Fibroblast of the aortic adventitia (primary cell): ENCODE data around the gene GPC6. TPM values are rescaled to one million over a fixed set of nuclear protein-coding genes. Genes with fewer than 3 reads are reported as not detected.

Experiments used
- DNase-seq: peaks from one replicate; pipeline ENCODE4 v3.0.0-alpha.2; 2010; ENCODE audit warnings: low read depth
- H3K4me3 ChIP-seq: 2 replicates; pipeline ENCODE4 v1.5.1; 2011; ENCODE audit warnings: low read depth, mild to moderate bottlenecking, control low read depth, low read length, moderate library complexity
- total RNA-seq: library from RNA; depleted of rRNA; stranded (reverse); fragments of >200 nt; gene quantifications from 2 replicates; pipeline ENCODE4 v1.2.3, GENCODE V29; 2012; ENCODE audit warnings: low replicate concordance
- TF ChIP-seq, protein P1 (sequence below): IDR thresholded peaks from 2 replicates; pipeline ENCODE4 v1.5.1; 2011; ENCODE audit warnings: mild to moderate bottlenecking, low read length, control low read depth, inconsistent platforms; ENCODE audit not compliant: insufficient read depth

GPC6 gene
- total RNA-seq, 1 donor = 92.6 TPM

DNA sequence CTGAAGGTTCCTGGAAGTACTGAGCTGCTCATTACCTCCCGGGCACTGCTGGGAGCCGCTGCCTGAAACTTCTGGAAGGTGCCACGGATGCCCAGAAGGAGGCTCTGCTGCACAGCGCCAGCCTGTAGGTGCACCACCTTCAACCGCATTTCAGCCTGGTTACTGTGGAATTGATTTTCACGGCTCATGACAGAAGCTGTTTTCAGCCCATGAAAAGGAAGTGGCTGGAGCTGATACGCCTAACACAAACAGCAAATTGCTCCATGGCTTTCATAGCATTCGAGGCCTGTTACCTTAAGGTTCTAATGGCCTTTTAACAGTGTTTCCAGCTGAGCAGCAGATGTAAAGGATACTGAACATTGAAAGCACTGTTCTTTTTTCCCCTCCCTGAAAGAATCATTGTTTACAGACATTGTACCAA, 22.0 kb downstream of the GPC6 start:
- peak; percentile 47 for DNase-seq
- TF ChIP-seq, protein P1, sequence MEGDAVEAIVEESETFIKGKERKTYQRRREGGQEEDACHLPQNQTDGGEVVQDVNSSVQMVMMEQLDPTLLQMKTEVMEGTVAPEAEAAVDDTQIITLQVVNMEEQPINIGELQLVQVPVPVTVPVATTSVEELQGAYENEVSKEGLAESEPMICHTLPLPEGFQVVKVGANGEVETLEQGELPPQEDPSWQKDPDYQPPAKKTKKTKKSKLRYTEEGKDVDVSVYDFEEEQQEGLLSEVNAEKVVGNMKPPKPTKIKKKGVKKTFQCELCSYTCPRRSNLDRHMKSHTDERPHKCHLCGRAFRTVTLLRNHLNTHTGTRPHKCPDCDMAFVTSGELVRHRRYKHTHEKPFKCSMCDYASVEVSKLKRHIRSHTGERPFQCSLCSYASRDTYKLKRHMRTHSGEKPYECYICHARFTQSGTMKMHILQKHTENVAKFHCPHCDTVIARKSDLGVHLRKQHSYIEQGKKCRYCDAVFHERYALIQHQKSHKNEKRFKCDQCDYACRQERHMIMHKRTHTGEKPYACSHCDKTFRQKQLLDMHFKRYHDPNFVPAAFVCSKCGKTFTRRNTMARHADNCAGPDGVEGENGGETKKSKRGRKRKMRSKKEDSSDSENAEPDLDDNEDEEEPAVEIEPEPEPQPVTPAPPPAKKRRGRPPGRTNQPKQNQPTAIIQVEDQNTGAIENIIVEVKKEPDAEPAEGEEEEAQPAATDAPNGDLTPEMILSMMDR = peak; percentile 44
- H3K4me3 ChIP-seq = no peak overlapping the region

GRCh38 chr13:93249364-93250306, 23.0 kb downstream of the GPC6 start:
- no peak overlapping the region for H3K4me3 ChIP-seq
- DNase-seq = peak; percentile 91

GRCh38 chr13:93254775-93255174, 28.2 kb downstream of the GPC6 start:
- no peak overlapping the region for H3K4me3 ChIP-seq
- DNase-seq = no peak
- TF ChIP-seq, protein P1 = no peak

More at GRCh38 chr13:93249364-93250306, 23.0 kb downstream of the GPC6 start:
- TF ChIP-seq, protein P1 = no peak

DNA sequence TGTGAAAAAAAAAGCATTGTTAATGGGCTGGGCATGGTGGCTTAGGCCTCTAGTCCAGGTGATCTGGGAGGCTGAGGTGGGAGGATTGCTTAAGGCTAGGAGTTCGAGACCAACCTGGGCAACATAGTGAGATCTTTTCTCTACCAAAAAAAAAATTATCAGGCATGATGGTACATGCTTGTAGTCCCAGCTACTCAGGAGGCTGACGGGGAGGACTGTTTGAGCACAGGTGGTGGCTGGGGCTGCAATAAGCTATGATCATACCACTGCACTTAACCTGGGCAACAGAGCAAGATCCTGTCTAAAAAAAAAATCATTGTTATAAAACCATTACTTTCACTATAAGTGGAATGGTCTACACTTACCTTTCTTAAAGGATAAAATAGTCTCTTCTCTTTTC, 30.4 kb downstream of the GPC6 start:
- TF ChIP-seq, protein P1 = no peak
- no peak overlapping the region for H3K4me3 ChIP-seq

DNA sequence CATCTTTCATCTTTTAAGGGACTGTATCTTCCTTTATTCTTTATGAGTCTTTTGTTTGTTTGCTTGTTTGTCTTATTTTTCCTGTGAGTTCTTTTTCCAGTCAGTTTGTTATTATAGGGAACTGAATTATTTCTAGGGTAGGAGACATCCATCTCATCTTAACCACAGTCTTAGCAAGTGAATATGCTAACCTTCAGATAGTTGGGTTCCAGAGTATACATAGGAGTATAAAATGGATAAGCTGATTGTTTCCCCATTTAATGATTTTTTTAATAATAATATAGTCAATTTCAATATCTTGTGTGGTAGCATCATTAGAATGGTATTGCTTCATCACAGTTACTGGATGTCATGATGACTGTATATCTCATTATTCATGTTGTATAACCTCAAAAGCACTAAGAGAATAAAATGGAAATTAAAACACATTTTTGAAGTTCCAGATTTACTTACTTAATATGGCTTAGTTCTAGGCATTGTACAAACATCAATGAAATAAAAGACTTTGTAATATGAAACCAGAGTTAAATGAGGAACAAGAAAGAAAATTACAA, 33.0 kb downstream of the GPC6 start:
- H3K4me3 ChIP-seq = no peak overlapping the region
- TF ChIP-seq, protein P1 = no peak
- no peak for DNase-seq

More for the DNA sequence above, 30.4 kb downstream of the GPC6 start:
- DNase-seq = no peak

- no peak overlapping the region for H3K4me3 ChIP-seq
- DNase-seq = peak; percentile 43
- TF ChIP-seq, protein P1 = no peak
Measured at GRCh38 chr13:93260591-93260990, 34.0 kb downstream of the GPC6 start.
